ENCODE data around the gene LPAR2.

The LPAR2 gene

GRCh38 chr19:19656451-19657396, 28.7 kb upstream of the LPAR2 start:
- H3K4me3 ChIP-seq (ENCODE audit: insufficient read length, low read depth) = no peak overlapping the region
- no peak overlapping the region for H3K9ac ChIP-seq (ENCODE audit: insufficient read length, low read depth)
- no peaks in the 10 kb centered on the region for H3K27me3 ChIP-seq (ENCODE audit: insufficient read depth, insufficient read length)
- no peak for TF ChIP-seq YY1 (IDR thresholded peaks at IDR 0.05; ENCODE audit: insufficient read depth, insufficient read length)
- TF ChIP-seq SUZ12 (IDR thresholded peaks at IDR 0.05; ENCODE audit: extremely low read depth, insufficient read depth, insufficient read length) = no peak
- TF ChIP-seq ZNF274 (IDR thresholded peaks at IDR 0.05; ENCODE audit: low read depth, low read length) = no peak
- H3K4me1 ChIP-seq (ENCODE audit: insufficient read depth, insufficient read length) = peaks cover 9% of the 10 kb centered on the region
- no peaks in the 10 kb centered on the region for H3K9me3 ChIP-seq (ENCODE audit: insufficient read depth, low read length)
- peaks cover 91% of the 10 kb centered on the region for H3K36me3 ChIP-seq (ENCODE audit: insufficient read depth, insufficient read length, low read length)
- DNase-seq (ENCODE audit: low read depth, low spot score) = no peak

GRCh38 chr19:19655641-19656343, 27.8 kb upstream of the LPAR2 start:
- no peaks in the 10 kb centered on the region for H3K9me3 ChIP-seq (ENCODE audit: insufficient read depth, low read length)
- TF ChIP-seq YY1 (IDR thresholded peaks at IDR 0.05; ENCODE audit: insufficient read depth, insufficient read length) (no peak), SUZ12 (IDR thresholded peaks at IDR 0.05; ENCODE audit: extremely low read depth, insufficient read depth, insufficient read length) (no peak), ZNF274 (IDR thresholded peaks at IDR 0.05; ENCODE audit: low read depth, low read length) (no peak)
- peaks cover 93% of the 10 kb centered on the region for H3K36me3 ChIP-seq (ENCODE audit: insufficient read depth, insufficient read length, low read length)
- H3K4me1 ChIP-seq (ENCODE audit: insufficient read depth, insufficient read length) = peaks cover 7% of the 10 kb centered on the region
- no peak overlapping the region for H3K9ac ChIP-seq (ENCODE audit: insufficient read length, low read depth)
- no peak for DNase-seq (ENCODE audit: low read depth, low spot score)
- no peak overlapping the region for H3K4me3 ChIP-seq (ENCODE audit: insufficient read length, low read depth)
- H3K27me3 ChIP-seq (ENCODE audit: insufficient read depth, insufficient read length) = no peaks in the 10 kb centered on the region

GRCh38 chr19:19655051-19655594, 27.1 kb upstream of the LPAR2 start:
- Histone ChIP-seq H3K4me3 (ENCODE audit: insufficient read length, low read depth) (no peak overlapping the region), H3K9me3 (ENCODE audit: insufficient read depth, low read length) (no peaks in the 10 kb centered on the region), H3K9ac (ENCODE audit: insufficient read length, low read depth) (no peak overlapping the region), H3K27me3 (ENCODE audit: insufficient read depth, insufficient read length) (no peaks in the 10 kb centered on the region), H3K36me3 (ENCODE audit: insufficient read depth, insufficient read length, low read length) (peaks cover 99% of the 10 kb centered on the region), H3K4me1 (ENCODE audit: insufficient read depth, insufficient read length) (peaks cover 6% of the 10 kb centered on the region)
- TF ChIP-seq YY1 (IDR thresholded peaks at IDR 0.05; ENCODE audit: insufficient read depth, insufficient read length) = no peak
- no peak for TF ChIP-seq ZNF274 (IDR thresholded peaks at IDR 0.05; ENCODE audit: low read depth, low read length)
- TF ChIP-seq SUZ12 (IDR thresholded peaks at IDR 0.05; ENCODE audit: extremely low read depth, insufficient read depth, insufficient read length) = no peak
- DNase-seq (ENCODE audit: low read depth, low spot score) = no peak

- Histone ChIP-seq H3K9me3 (ENCODE audit: insufficient read depth, low read length) (no peaks in the 10 kb centered on the region), H3K9ac (ENCODE audit: insufficient read length, low read depth) (no peak overlapping the region), H3K27me3 (ENCODE audit: insufficient read depth, insufficient read length) (no peaks in the 10 kb centered on the region), H3K36me3 (ENCODE audit: insufficient read depth, insufficient read length, low read length) (peaks cover 99% of the 10 kb centered on the region), H3K4me3 (ENCODE audit: insufficient read length, low read depth) (no peak overlapping the region), H3K4me1 (ENCODE audit: insufficient read depth, insufficient read length) (no peaks in the 10 kb centered on the region)
- no peak for DNase-seq (ENCODE audit: low read depth, low spot score)
- no peak for TF ChIP-seq ZNF274 (IDR thresholded peaks at IDR 0.05; ENCODE audit: low read depth, low read length)
- no peak for TF ChIP-seq YY1 (IDR thresholded peaks at IDR 0.05; ENCODE audit: insufficient read depth, insufficient read length)
- TF ChIP-seq SUZ12 (IDR thresholded peaks at IDR 0.05; ENCODE audit: extremely low read depth, insufficient read depth, insufficient read length) = no peak
Observed at GRCh38 chr19:19654441-19654840, 26.4 kb upstream of the LPAR2 start.

DNA sequence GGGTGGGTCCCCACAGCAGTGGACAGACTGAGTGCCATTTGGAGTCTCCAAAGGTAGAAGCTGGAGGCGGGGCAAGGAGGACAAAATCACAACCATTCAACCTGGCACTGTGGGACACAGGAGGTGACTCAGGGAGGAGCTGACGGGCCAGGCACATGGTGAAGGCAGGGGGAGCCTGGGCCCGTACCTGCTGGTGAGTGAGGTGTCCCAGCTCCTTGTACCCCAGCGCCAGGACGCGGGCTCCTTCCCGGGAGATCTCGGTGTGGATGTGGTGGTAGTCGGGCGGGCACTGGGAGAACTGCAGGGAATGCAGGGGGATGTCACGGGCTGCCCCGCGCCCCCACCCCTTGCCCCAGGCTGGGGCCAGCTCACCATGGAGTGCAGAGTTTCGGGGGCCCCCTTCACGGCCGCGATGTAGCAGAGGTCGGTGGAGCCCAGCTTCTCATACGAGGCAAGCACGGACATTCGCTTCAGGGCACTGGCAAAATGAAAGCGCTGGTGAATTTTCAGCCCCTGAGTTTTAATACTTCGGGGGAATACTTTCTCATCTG, 25.7 kb upstream of the LPAR2 start:
- Histone ChIP-seq H3K9me3 (ENCODE audit: insufficient read depth, low read length) (no peaks in the 10 kb centered on the region), H3K4me1 (ENCODE audit: insufficient read depth, insufficient read length) (no peaks in the 10 kb centered on the region), H3K36me3 (ENCODE audit: insufficient read depth, insufficient read length, low read length) (peaks cover 97% of the 10 kb centered on the region), H3K4me3 (ENCODE audit: insufficient read length, low read depth) (no peak overlapping the region), H3K27me3 (ENCODE audit: insufficient read depth, insufficient read length) (no peaks in the 10 kb centered on the region), H3K9ac (ENCODE audit: insufficient read length, low read depth) (no peak overlapping the region)
- DNase-seq (ENCODE audit: low read depth, low spot score) = no peak
- no peak for TF ChIP-seq YY1 (IDR thresholded peaks at IDR 0.05; ENCODE audit: insufficient read depth, insufficient read length)
- TF ChIP-seq ZNF274 (IDR thresholded peaks at IDR 0.05; ENCODE audit: low read depth, low read length) = no peak
- TF ChIP-seq SUZ12 (IDR thresholded peaks at IDR 0.05; ENCODE audit: extremely low read depth, insufficient read depth, insufficient read length) = no peak

DNA sequence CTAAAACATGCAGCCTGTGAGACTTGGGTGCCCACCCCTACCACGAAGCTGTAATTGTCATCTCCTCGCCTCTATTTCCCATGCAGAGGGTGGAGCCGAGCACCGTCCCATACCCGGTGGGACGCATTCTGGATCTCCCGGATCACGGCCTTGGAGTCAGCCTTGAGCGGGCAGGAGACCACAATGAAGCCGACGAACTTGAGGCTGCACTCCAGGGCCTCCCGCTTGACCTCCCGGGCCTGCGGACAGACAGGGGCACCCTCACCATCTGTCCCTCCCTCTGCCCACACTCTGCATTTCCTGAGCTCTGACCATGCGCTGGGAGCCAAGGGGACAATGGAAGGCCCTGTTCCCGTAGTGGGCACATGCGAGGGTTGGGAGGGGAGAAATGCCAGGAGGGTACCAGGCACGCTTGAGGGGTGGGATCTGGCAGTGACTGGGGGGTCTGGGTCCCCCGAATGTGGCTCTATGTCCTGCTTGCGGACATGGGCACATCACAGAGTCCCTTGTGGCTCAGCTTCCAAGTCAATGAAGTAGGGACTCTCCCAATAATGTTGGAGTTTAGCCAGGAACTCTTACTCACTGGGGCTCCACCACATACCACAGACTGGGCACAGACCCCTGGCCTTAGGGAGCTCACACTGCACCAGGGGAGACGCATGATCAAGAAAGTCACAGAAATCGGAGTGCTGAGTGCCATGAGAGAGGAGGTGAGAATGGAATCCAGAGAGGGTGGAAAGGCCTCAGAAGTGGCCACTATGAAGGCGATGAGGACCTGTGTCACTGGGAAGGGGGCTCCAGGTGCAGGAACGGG, 24.7 kb upstream of the LPAR2 start:
- H3K36me3 ChIP-seq (ENCODE audit: insufficient read depth, insufficient read length, low read length) = peaks cover 97% of the 10 kb centered on the region
- no peaks in the 10 kb centered on the region for H3K4me1 ChIP-seq (ENCODE audit: insufficient read depth, insufficient read length)
- TF ChIP-seq YY1 (IDR thresholded peaks at IDR 0.05; ENCODE audit: insufficient read depth, insufficient read length) = no peak
- no peak for TF ChIP-seq SUZ12 (IDR thresholded peaks at IDR 0.05; ENCODE audit: extremely low read depth, insufficient read depth, insufficient read length)
- TF ChIP-seq ZNF274 (IDR thresholded peaks at IDR 0.05; ENCODE audit: low read depth, low read length) = no peak
- no peak overlapping the region for H3K4me3 ChIP-seq (ENCODE audit: insufficient read length, low read depth)
- no peak for DNase-seq (ENCODE audit: low read depth, low spot score)
- no peak overlapping the region for H3K9ac ChIP-seq (ENCODE audit: insufficient read length, low read depth)
- H3K27me3 ChIP-seq (ENCODE audit: insufficient read depth, insufficient read length) = no peaks in the 10 kb centered on the region
- H3K9me3 ChIP-seq (ENCODE audit: insufficient read depth, low read length) = no peaks in the 10 kb centered on the region
